HG02981 (cell line): ENCODE measurements around the gene EFCAB8.
"Not testable (repeated sequence)": the region's sequence is repeated elsewhere in the genome, so short reads cannot be mapped to it uniquely, and the experiment has no call there.

Source experiments
- ATAC-seq: cut with Tn5 transposase; IDR thresholded peaks from one replicate; pipeline ENCODE4 v1.9.1; 2021; ENCODE audit warnings: mild to moderate bottlenecking, moderate library complexity; ENCODE audit not compliant: unreplicated experiment

The EFCAB8 gene

DNA sequence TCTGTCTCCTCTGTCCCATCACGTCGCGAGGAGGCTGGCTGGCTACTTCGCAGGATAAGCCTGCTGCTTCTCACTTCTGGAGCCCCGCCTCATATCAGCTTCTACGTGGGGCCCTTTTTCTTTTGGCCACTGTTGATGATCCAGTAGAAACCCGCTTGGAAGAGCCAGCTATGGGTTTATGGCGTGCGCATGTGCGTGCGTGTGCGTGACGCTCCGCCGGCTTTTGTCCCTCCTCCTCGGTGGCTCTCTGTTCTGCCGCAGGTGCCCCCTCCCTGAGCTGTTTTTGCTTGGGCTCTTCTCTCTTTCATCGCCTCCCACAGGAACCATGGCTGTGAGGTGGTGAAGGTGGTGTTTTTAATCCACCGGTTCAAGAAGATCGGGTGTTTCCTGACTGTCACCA is 26.5 kb downstream of the EFCAB8 start:
- no peak for ATAC-seq

GRCh38 chr20:32885952-32886351 is 27.2 kb downstream of the EFCAB8 start:
- no peak for ATAC-seq

GRCh38 chr20:32886652-32887051 is 27.9 kb downstream of the EFCAB8 start:
- no peak for ATAC-seq

DNA sequence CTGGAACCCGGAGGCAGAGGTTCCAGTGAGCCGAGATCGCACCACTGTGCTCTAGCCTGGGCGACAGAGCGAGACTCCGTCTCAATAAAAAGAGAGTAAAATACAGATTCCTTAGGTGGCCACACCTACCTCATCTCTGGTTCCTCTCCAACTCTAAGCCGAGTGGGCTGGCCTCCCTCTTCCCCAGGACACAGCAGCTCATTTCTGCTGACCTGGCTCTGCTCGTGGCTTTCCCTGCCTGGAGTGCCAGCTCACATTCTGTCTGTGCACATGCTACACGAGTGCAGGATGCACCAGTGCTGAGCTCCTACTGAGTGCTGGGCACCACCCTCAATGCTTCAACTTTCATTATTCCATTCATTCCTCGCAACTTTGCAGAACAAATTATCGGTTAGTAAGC is 28.8 kb downstream of the EFCAB8 start:
- no peak for ATAC-seq

DNA sequence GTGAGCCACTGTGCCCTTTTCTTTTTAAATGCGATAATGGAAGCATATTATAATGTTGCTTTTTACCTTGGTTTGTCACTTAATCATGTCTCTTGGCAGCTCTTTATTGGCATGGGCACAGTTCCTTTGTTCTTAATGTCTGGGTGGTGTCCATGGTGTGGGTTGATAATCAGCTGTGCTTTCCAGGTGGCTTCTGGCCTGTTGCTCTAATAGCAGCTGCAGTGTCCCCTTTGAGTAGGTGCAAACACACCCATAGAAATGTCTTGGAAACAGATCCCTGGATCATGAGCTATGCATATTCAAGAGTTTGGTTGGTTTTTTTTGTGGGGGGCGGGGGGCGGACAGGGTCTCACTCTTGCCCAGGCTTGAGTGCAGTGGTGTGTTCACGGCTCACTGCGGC is 29.9 kb downstream of the EFCAB8 start:
- ATAC-seq = no peak

GRCh38 chr20:32889281-32889680 is 30.6 kb downstream of the EFCAB8 start:
- ATAC-seq = no peak

DNA sequence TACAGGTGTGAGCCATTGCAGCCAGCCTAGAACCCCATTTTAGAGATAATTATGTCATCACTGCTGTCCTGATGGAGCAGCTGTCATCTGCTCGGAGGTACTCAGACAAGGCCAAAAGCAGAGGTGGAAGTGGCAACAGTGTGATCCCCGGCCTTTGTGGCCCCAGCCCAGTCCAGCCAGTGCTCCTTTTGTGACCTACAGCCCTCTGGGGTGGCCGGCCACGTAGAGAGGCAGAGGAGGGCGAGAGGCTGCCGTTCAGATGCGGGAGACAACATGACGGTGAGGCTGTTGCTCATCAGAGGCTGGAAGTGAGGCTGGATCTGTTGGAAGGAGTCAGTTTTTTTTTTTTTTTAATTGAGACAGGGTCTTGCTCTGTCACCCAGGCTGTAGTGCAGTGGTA is 32.8 kb downstream of the EFCAB8 start:
- no peak for ATAC-seq

DNA sequence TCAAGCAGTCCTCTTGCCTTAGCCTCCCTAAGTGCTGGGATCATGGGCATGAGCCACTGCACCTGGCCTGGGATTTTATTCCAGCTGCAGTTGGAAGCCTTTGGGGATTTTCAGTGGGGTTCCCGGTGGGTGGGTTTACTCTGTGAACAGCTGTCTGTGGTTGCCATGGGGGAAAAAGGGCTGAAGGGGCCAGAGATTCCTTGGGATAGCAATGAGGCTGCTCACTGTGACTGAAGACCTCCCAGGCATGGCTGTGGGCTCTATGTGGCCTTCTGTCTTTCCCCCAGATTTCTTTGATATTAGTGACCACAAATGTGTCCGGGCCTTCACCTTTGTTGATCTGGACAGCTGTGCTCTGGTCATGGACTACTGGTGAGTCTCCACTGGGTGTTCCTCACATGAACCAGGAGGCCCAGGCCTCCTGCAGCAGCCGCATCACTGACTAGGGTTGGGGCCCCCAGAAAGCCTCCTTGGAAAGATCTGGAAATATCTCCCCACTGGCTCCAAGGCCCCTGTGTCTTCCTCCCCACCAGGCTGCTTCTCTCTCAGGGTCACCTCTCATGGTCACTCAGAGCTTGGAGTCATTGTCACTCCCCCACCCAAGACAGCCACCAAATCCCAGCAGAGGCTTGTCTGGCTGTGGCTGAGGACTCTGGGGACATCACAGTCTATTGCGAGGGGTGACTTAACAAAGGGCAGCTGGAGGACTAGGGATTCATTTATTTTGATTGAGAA is 33.4 kb downstream of the EFCAB8 start:
- ATAC-seq = no peak

- ATAC-seq = no peak
Observed at GRCh38 chr20:32893263-32894025, 34.7 kb downstream of the EFCAB8 start.

DNA sequence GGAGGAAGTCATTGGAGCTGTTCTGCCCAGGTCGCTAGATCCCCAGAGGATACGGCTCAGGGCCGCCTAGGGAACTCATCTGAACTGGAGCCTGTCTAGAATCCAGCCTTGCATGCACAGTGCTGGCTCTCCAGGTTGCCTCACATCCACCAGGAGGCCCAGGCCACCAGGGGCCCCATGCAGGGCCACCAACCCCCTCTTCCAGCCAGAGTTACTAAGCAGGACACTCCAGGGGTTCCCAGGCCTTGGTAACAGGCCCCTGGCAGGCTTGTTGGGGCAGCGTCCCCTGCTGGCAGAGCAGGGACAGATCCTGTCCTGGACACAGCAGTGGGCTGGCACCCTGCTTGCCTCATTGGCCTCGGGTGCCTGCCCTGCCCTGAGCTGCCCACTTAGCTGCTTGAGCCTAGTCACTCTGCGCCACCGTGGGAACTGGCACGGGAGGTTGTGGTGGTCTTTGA is 35.3 kb downstream of the EFCAB8 start:
- ATAC-seq = no peak

- no peak for ATAC-seq
Observed at GRCh38 chr20:32894711-32895355, 36.1 kb downstream of the EFCAB8 start.

GRCh38 chr20:32896521-32897280 is 38.0 kb downstream of the EFCAB8 start:
- ATAC-seq = no peak

DNA sequence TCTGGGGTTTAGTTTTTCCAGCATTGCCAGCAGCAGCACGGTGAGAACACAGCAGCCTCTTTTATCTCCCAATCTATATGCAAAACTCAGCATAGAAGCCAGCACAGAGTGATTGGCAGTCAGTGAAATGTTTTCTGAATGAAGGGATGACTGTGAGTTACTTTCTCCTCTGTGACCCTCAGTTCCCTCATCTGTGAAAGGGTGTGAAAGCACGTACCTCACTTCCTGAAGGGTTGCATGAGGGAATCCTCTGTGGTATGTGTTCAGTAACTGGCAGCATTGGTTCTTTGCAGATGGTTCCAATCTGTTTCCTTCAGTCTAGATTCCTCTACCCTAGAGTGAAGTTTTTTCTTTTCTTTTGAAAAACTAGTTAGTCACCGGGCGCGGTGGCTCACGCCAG is 40.0 kb downstream of the EFCAB8 start:
- ATAC-seq = no peak

DNA sequence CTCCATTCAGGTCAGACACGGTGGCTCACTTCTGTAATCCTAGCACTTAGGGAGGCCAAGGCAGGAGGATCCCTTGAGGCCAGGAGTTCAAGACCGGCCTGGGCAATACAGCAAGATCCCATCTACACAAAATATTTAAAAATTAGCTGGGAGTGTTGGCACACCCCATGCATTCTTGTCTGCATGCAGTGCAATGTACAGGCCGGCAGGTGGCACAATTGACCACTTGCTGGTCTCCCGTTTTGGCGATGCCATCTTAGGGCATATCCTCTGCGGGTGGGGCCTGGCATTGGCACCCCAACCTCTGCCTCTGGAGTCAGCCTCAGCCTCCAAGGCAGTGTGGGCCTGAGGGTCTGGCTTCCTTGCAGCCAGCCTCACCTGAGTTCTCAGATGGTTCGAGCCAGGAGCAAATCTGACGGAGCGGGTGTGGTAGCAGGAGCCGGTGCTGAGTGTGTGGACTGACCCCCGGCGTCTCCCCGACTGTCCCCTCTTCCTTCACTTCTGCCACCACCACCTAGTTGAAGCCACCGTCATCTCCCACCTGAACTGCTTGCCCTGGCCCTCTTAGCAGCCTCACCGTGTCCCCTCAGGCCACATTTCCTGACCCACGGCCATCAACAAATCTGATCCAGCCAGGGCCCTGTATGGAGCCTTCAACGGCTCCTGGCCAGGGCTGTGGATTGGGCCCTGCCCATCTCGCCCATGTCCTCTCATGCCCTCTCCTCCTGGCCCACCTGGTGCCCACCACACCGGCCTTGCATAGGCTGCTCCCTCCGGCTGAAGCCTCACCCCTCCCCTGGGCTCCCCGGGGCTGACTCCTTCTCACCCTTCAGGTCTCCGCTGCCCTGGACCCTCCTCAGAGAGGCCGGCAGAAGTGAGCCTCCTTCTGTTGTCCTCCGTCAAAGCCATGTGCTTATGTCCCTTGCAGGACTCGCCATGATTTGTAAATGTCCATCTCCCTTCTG is 44.0 kb downstream of the EFCAB8 start:
- ATAC-seq = no peak

DNA sequence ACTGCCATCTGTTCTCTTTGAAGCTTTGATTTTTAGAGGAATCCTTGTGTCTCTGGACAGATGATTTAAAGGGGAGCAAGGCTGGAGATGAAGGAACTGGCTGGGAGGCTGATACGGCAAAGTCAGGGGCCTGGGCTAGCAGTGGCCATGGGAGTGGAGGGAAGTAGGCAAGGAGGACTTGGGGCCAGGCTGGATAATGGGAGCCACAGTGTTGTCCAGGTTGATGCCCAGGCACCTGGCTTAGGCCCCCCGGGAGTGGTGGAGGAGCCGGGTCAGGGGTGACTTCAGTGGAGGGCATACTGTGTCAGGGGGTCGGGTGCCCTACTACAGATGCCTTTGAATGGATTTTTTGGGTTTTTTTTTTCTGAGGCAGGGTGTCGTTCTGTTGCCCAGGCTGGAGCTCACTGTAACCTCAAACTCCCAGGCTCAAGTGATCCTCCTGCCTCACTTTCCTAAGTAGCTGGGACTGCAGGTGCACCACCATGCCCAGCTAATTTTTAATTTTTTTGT is 45.0 kb downstream of the EFCAB8 start:
- no peak for ATAC-seq

- not testable (repeated sequence) for ATAC-seq
Observed at GRCh38 chr20:32904678-32905077, 46.0 kb downstream of the EFCAB8 start.

DNA sequence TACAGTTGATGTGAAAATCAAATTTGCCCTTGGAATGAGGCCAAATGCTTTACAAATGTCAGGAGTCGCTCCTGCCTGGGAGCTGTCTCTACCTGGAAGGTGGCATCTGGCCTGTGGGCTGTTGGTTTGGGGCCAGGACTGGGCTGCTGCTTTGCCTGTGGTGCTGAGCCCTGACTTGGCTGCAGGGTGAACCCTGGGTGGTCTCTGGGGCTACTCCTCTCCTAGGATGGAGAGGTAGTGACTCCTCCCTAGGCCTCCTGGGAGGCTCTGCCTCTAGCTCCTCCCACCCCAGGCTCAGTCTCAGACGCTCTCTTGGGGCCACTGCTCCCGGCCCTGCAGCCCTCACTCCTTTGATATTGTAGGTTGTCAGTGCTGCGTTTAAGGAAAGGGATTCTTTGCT is 47.5 kb downstream of the EFCAB8 start:
- no peak for ATAC-seq

DNA sequence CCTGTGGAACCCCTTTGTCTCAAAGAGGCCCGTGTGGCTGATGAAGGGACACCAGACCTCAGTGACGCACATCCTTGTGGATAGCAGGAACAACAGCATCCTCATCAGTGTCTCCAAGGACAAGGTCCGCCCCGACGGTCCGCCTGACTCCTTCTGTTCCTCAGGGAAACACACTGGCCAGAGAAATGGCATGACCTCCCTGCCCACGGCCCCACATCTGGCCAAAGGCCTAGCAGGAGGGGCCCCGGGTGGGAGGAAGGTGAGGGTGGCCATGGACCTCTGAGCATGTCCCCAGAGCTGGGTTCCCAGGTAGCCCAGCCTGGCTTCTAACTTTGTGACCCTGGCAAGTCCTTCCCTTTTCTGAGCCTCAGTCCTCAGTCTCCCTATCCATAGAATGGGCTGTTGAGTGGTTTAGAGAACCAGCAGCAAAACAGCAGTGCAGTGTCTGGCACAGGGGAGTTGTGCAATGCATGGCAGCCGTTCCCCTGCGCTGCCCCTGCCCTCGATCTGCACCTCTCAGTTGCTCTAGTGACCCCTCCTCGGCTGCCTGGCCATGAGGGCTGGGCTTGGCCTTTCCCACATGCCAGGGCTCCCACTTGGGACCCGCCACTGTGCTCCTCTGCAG is 48.3 kb downstream of the EFCAB8 start:
- ATAC-seq = no peak

- no peak for ATAC-seq
Observed at GRCh38 chr20:32907886-32908285, 49.2 kb downstream of the EFCAB8 start.
